ACC112 (cell line): ENCODE data around the gene ERBB4.

Experiments used
- H2AFZ ChIP-seq: fragments of 200-600 bp; sonication (generic); one replicate; pipeline ENCODE4 v1.6.0; 2017; ENCODE audit warnings: antibody characterized with exemption, low read length; ENCODE audit not compliant: unreplicated experiment
- H3K27ac ChIP-seq: fragments of 200-600 bp; sonication (generic); 2 replicates; pipeline ENCODE4 v1.5.1; 2014; ENCODE audit warnings: low read depth, mild to moderate bottlenecking, antibody characterized with exemption, low read length, moderate library complexity
- H3K27me3 ChIP-seq: fragments of 200-600 bp; sonication (generic); 2 replicates; pipeline ENCODE4 v1.6.1; 2014; ENCODE audit warnings: mild to moderate bottlenecking, antibody characterized with exemption, low read length, moderate library complexity, mixed read lengths; ENCODE audit not compliant: insufficient read depth
- H3K36me3 ChIP-seq: fragments of 200-600 bp; sonication (generic); 2 replicates; pipeline ENCODE4 v1.6.1; 2016; ENCODE audit warnings: mild to moderate bottlenecking, antibody characterized with exemption, low read length, moderate library complexity, mixed read lengths; ENCODE audit not compliant: insufficient read depth
- H3K4me1 ChIP-seq: fragments of 200-600 bp; sonication (generic); one replicate; pipeline ENCODE4 v1.6.1; 2016; ENCODE audit warnings: low read length, mixed read lengths; ENCODE audit not compliant: insufficient read depth, unreplicated experiment, control insufficient read depth
- H3K4me3 ChIP-seq: fragments of 200-600 bp; sonication (generic); 2 replicates; pipeline ENCODE4 v1.5.1; 2014; ENCODE audit warnings: mild to moderate bottlenecking, low read depth, low read length
- H3K79me2 ChIP-seq: fragments of 200-600 bp; sonication (generic); one replicate; pipeline ENCODE4 v1.6.0; 2016; ENCODE audit warnings: low read length; ENCODE audit not compliant: control insufficient read depth, unreplicated experiment, insufficient read depth

Gene ERBB4

GRCh38 chr2:212441141-212441540, 97.5 kb downstream of the ERBB4 start:
- no peaks in the 10 kb centered on the region for H3K36me3 ChIP-seq
- no peaks in the 10 kb centered on the region for H3K79me2 ChIP-seq
- no peaks in the 10 kb centered on the region for H3K27me3 ChIP-seq
- H3K4me1 ChIP-seq = no peaks in the 10 kb centered on the region
- H2AFZ ChIP-seq = no peak overlapping the region
- H3K4me3 ChIP-seq = no peak overlapping the region
- H3K27ac ChIP-seq = no peak overlapping the region

DNA sequence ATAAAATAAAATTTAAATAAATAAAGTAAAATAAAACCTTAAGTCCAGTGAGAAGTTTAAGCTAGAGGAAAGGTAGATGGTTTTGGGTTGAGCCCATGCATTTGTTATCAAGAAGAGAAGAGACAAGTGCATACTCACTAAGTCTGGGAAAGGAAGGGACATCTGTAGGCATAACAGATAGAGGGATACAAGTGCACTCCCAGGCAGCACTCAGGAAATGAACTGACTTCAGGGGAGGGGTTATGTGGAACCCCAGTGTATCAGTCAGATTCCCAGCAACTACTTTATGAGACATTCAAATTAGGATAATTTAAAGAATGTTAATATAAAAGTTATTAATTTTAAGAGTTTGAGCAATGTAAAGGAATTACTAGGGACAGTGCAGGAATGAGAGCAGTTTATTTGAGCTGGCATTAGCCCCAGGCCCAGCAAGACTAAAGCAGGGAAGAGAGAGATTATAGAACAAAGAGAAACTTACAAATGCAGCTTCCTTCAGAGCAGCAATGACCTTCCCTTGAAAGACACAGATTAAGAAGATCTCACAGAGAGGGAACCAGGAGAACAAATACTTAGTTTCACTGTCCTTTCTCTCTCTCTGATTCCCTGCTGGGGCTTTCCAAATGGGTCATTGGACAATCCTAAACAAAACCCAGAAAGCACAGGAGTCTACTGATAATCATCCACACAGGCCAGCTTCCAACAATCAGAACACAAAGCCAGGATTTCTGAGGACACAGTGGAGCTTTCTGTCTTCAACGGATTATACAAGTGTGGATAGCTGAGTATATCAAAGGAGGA, 109.7 kb downstream of the ERBB4 start:
- Histone ChIP-seq H2AFZ (peak overlapping the region; percentile 65), H3K4me3 (no peak overlapping the region), H3K27ac (no peak overlapping the region)

DNA sequence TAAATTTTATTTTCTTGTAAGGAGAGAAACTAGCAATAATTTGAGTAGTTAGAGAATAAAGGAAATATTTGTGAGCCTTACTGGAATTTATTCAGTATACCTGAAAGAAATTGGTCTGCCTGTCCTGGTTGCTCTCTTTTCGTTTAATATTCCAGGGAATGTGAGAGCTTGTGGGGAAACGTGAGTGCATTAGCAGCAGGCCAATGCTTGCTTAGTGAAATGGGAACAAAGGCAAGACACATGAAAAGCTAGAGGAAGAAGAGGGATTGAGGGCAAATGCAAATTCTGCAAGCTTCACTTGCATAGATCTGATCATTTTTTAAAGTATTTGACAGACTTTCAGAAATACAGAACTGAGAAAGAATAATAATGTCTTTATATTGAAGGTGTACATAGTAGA, 111.0 kb downstream of the ERBB4 start:
- no peak overlapping the region for H3K4me3 ChIP-seq
- H3K36me3 ChIP-seq = no peaks in the 10 kb centered on the region
- H3K27ac ChIP-seq = no peak overlapping the region
- H3K4me1 ChIP-seq = no peaks in the 10 kb centered on the region
- no peaks in the 10 kb centered on the region for H3K79me2 ChIP-seq
- H3K27me3 ChIP-seq = no peaks in the 10 kb centered on the region
- H2AFZ ChIP-seq = no peak overlapping the region

More for the DNA sequence above, 109.7 kb downstream of the ERBB4 start:
- Histone ChIP-seq H3K36me3 (no peaks in the 10 kb centered on the region), H3K79me2 (no peaks in the 10 kb centered on the region), H3K4me1 (no peaks in the 10 kb centered on the region), H3K27me3 (no peaks in the 10 kb centered on the region)

GRCh38 chr2:212426637-212427412, 111.8 kb downstream of the ERBB4 start:
- H3K36me3 ChIP-seq = no peaks in the 10 kb centered on the region
- no peak overlapping the region for H2AFZ ChIP-seq
- H3K79me2 ChIP-seq = no peaks in the 10 kb centered on the region
- H3K27ac ChIP-seq = no peak overlapping the region
- H3K4me3 ChIP-seq = no peak overlapping the region
- no peaks in the 10 kb centered on the region for H3K4me1 ChIP-seq
- no peaks in the 10 kb centered on the region for H3K27me3 ChIP-seq

GRCh38 chr2:212424082-212424481, 114.5 kb downstream of the ERBB4 start:
- Histone ChIP-seq H3K27ac (no peak overlapping the region), H3K79me2 (no peaks in the 10 kb centered on the region), H3K4me1 (peaks cover 4% of the 10 kb centered on the region), H3K4me3 (no peak overlapping the region), H3K36me3 (no peaks in the 10 kb centered on the region), H3K27me3 (no peaks in the 10 kb centered on the region), H2AFZ (no peak overlapping the region)

DNA sequence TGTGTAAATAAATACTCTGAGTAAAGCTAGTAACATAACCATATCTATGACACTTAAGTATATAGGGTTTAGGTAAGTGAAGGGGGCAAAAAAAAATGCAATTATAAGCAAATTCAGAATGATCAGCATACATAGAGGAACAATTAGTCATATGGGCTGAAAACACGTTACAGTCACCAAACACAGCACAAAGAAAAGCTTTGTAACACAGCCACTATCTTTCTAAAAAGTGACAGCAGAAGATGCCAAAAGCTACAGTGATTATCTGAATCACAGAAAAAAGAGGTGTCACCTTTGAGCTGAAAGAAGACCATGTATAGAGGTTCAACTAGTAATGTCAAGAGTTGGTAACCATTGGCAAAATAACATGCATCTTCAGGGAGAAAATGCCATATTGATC, 115.5 kb downstream of the ERBB4 start:
- H3K36me3 ChIP-seq = no peaks in the 10 kb centered on the region
- no peaks in the 10 kb centered on the region for H3K79me2 ChIP-seq
- no peak overlapping the region for H3K27ac ChIP-seq
- H3K4me1 ChIP-seq = peaks cover 4% of the 10 kb centered on the region
- no peak overlapping the region for H2AFZ ChIP-seq
- H3K4me3 ChIP-seq = no peak overlapping the region
- H3K27me3 ChIP-seq = no peaks in the 10 kb centered on the region

DNA sequence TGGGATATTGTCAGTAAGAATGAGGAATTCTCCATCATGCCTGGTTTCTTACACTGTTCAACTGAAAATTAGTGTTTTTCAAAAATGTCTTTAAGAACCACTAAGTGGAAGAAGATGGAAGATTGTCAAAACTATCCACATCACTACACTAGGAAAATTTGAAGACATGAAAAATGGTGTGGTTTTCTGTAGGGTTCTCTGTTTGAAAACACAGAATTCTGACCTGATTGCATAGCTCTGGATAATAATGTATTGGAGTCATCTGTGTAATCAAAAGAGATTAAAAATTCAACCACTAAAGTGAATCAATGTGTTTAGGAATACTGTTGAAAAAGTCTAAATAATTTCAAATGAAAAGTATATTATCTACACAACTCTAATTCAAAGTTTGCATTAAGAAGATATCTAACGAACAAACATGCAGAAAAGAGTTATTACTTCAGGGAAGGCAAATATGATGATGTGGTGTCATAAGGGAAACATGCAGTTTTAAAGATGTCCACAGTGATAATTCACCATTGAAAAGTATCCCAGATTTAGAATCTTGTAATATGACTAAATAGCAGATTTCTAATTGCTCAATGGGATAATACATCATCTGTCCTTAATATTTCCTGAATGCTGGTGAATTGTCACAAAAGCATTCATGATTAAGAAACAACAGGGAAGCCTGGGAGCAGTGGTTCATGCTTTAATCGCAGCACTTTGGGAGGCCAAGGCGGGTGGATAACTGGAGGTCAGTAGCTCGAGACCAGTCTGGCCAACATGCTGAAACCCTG, 116.9 kb downstream of the ERBB4 start:
- Histone ChIP-seq H3K4me1 (peaks cover 4% of the 10 kb centered on the region), H3K36me3 (no peaks in the 10 kb centered on the region), H2AFZ (no peak overlapping the region), H3K27ac (no peak overlapping the region), H3K4me3 (no peak overlapping the region), H3K27me3 (no peaks in the 10 kb centered on the region), H3K79me2 (no peaks in the 10 kb centered on the region)

DNA sequence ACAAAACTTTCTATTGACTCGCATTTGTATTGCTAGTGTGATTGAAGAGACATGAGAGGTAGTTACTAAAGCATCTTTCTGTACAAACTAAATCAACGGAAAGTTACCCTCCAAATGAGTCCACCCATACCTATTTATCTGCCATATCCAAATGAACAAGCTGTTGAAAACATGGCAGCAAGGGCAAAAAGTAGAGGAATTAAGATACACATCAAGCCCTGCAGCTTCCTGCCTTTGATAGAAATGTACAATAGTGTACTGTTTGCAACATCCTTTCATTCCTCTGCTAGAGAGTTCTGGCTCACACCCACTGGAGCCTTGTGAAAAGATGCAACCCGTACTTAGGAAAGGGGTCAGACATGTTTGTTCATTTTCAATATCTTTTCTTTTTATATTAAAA, 122.5 kb downstream of the ERBB4 start:
- Histone ChIP-seq H3K27ac (no peak overlapping the region), H3K27me3 (no peaks in the 10 kb centered on the region), H2AFZ (no peak overlapping the region), H3K79me2 (no peaks in the 10 kb centered on the region), H3K4me3 (no peak overlapping the region), H3K4me1 (no peaks in the 10 kb centered on the region), H3K36me3 (no peaks in the 10 kb centered on the region)

- Histone ChIP-seq H3K4me3 (peak overlapping the region; percentile 48; the same call in 1 of the 2 replicates), H3K27ac (no peak overlapping the region), H3K79me2 (no peaks in the 10 kb centered on the region), H3K36me3 (no peaks in the 10 kb centered on the region), H3K27me3 (no peaks in the 10 kb centered on the region), H2AFZ (peak overlapping the region; percentile 95), H3K4me1 (no peaks in the 10 kb centered on the region)
Measured at GRCh38 chr2:212414767-212415211, 123.8 kb downstream of the ERBB4 start.

DNA sequence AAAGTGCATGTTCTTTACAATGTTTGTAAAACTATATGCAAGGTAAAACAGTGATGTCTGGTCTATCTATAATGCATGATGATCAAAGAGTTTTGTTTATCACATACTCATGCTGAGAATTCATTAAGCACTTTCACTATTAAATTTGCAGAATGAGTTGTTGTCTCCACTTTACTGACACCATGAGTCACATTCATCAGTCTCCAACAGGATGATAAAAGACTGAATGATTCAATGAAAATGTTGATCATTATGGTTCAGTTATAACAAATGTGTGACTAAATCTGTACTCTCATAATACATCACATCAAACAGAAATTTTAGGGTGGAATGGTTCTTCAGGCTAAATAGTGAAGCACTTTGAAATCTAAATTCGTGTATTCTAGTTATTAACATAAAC, 129.0 kb downstream of the ERBB4 start:
- H3K27ac ChIP-seq = no peak overlapping the region
- no peaks in the 10 kb centered on the region for H3K4me1 ChIP-seq
- H3K79me2 ChIP-seq = no peaks in the 10 kb centered on the region
- H2AFZ ChIP-seq = no peak overlapping the region
- no peaks in the 10 kb centered on the region for H3K27me3 ChIP-seq
- H3K4me3 ChIP-seq = no peak overlapping the region
- H3K36me3 ChIP-seq = no peaks in the 10 kb centered on the region
